Measurements from ENCODE around the gene ABCC3. TPM values are rescaled to one million over a fixed set of nuclear protein-coding genes. Genes with fewer than 3 reads are reported as not detected.

The ABCC3 gene
- total and polyA plus RNA-seq, 9 of the 15 experiments (the other 6 are each of a cell fraction or from before 2014, with no cell fraction given) = 0.03 to 1.6 (median 0.42) TPM; not detected in 5

GRCh38 chr17:50602836-50603235, 31.8 kb upstream of the ABCC3 start (continued):
- TF ChIP-seq ZHX1 (conservative IDR thresholded peaks at IDR 0.05; ENCODE audit: low read length) (no peak), XRCC3 (IDR thresholded peaks at IDR 0.05) (no peak), NCOR1 (IDR thresholded peaks at IDR 0.05) (no peak), MBD2 (IDR thresholded peaks at IDR 0.05; ENCODE audit: borderline replicate concordance, low read depth) (no peak), MAX (CRISPR knock-in tag; IDR thresholded peaks at IDR 0.05) (no peak), SMC3 (conservative IDR thresholded peaks at IDR 0.05; ENCODE audit: insufficient read depth, low read depth, low read length) (no peak), MYBL2 (IDR thresholded peaks at IDR 0.05; ENCODE audit: low read depth) (no peak), MYBL2 (CRISPR knock-in tag; IDR thresholded peaks at IDR 0.05; ENCODE audit: borderline replicate concordance) (no peak), ZNF184 (CRISPR knock-in tag; IDR thresholded peaks at IDR 0.05) (no peak), ATF4 (CRISPR knock-in tag; IDR thresholded peaks at IDR 0.05) (no peak), ZNF778 (CRISPR knock-in tag; IDR thresholded peaks at IDR 0.05) (no peak), ZBTB43 (CRISPR knock-in tag; IDR thresholded peaks at IDR 0.05) (no peak)
